Esophagus muscularis mucosa (tissue), 4 donors: Measurements from ENCODE around the gene FLRT1.

ENCODE experiments used
- EP300 ChIP-seq: sonication (generic); formaldehyde crosslinking; IDR thresholded peaks from one replicate; pipeline ENCODE4 v1.6.1; 2017; ENCODE audit warnings: antibody characterized with exemption
- POLR2A ChIP-seq: fragments of 450-650 bp; IDR thresholded peaks from one replicate; pipeline ENCODE4 v1.6.1; 2017; ENCODE audit warnings: antibody characterized with exemption, moderate library complexity, mild to moderate bottlenecking, low read depth
- POLR2AphosphoS5 ChIP-seq, 2 donors: sonication (generic); formaldehyde crosslinking; IDR thresholded peaks; one replicate each; pipeline ENCODE4 v1.6.1; 2017; ENCODE audit warnings: antibody characterized with exemption in 2 of 2
- TF ChIP-seq, protein P1 (sequence below), 3 experiments: fragments of 200-600 bp in 2 of 3; fragments of 450-650 bp in 1 of 3; sonication (generic) in 2 of 3; IDR thresholded peaks; one replicate each; pipeline ENCODE4 v1.5.1; 2017 to 2019; ENCODE audit warnings: antibody characterized with exemption in 3 of 3, mild to moderate bottlenecking in 2 of 3, moderate library complexity in 1 of 3

DNA sequence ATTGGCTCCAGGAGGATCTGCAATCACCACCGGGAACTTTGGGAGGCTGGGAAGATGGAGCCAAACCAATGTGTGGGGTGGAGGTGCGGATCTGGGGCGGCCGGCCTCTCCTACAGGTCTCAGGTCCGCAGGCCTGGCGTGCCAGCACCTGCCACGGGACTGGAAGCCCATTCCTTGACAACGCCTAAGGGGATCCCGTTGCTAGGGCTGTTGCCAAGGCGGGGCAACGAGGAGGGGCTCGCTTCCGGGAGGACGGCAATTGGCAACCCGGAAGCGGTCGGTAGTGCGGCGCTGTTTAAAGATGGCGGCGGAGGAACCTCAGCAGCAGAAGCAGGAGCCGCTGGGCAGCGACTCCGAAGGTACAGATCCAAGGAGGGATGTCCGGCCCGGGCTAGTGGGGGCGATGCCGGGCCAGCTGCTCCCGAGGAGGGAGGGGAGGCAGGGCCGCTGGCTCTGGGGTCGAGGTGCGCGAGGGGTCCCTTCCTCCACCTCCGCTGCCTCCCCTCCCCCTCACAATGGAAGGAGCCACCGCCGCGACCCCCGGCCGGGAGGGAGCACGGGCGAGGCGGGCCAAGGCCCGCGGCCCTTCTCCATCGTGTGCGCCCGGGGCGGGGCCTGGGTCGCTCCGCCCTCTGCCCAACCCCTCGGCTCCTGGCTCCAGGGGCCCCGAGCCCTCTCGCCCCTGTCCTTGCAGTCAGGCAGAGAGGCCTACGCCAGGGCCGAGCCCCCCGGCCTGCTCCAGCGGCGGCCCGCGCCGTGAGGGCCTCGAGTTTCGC is 49.4 kb upstream of the FLRT1 start, which contains the start of gene OTUB1:
- no peak for TF ChIP-seq EP300
- peak; percentile 81 to 91 for TF ChIP-seq POLR2AphosphoS5 (IDR thresholded peaks at IDR 0.05)
- TF ChIP-seq, protein P1, sequence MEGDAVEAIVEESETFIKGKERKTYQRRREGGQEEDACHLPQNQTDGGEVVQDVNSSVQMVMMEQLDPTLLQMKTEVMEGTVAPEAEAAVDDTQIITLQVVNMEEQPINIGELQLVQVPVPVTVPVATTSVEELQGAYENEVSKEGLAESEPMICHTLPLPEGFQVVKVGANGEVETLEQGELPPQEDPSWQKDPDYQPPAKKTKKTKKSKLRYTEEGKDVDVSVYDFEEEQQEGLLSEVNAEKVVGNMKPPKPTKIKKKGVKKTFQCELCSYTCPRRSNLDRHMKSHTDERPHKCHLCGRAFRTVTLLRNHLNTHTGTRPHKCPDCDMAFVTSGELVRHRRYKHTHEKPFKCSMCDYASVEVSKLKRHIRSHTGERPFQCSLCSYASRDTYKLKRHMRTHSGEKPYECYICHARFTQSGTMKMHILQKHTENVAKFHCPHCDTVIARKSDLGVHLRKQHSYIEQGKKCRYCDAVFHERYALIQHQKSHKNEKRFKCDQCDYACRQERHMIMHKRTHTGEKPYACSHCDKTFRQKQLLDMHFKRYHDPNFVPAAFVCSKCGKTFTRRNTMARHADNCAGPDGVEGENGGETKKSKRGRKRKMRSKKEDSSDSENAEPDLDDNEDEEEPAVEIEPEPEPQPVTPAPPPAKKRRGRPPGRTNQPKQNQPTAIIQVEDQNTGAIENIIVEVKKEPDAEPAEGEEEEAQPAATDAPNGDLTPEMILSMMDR (IDR thresholded peaks at IDR 0.05): no peak
- TF ChIP-seq POLR2A: no peak
